GM18502 (cell line): ENCODE measurements around the gene CDH20.
A peak's percentile ranks its signal among the peaks of the same experiment; 100 is the strongest.

Experiments
- ATAC-seq: cut with Tn5 transposase; IDR thresholded peaks from one replicate; pipeline ENCODE4 v1.9.1; 2021; ENCODE audit warnings: mild to moderate bottlenecking; ENCODE audit not compliant: unreplicated experiment, poor library complexity

CDH20 gene

GRCh38 chr18:61497422-61497821, 164.2 kb downstream of the CDH20 start:
- ATAC-seq: no peak

GRCh38 chr18:61502472-61502871, 169.2 kb downstream of the CDH20 start:
- peak; percentile 77 for ATAC-seq

GRCh38 chr18:61503688-61504087, 170.5 kb downstream of the CDH20 start:
- no peak for ATAC-seq

GRCh38 chr18:61528961-61529360, 195.7 kb downstream of the CDH20 start:
- no peak for ATAC-seq

GRCh38 chr18:61530681-61531080, 197.5 kb downstream of the CDH20 start:
- no peak for ATAC-seq

GRCh38 chr18:61531182-61531581, 198.0 kb downstream of the CDH20 start:
- ATAC-seq: no peak

GRCh38 chr18:61531891-61532290, 198.7 kb downstream of the CDH20 start:
- ATAC-seq: no peak

- no peak for ATAC-seq
Observed at GRCh38 chr18:61535401-61535800, 202.2 kb downstream of the CDH20 start.

GRCh38 chr18:61541673-61542072, 208.4 kb downstream of the CDH20 start:
- no peak for ATAC-seq

- no peak for ATAC-seq
Observed at GRCh38 chr18:61542596-61542995, 209.4 kb downstream of the CDH20 start.

GRCh38 chr18:61543518-61543917, 210.3 kb downstream of the CDH20 start:
- ATAC-seq: no peak

GRCh38 chr18:61544178-61544577, 210.9 kb downstream of the CDH20 start:
- no peak for ATAC-seq

GRCh38 chr18:61545281-61546245, 212.3 kb downstream of the CDH20 start:
- no peak for ATAC-seq

- no peak for ATAC-seq
Observed at GRCh38 chr18:61546590-61546989, 213.4 kb downstream of the CDH20 start.

GRCh38 chr18:61549416-61549815, 216.2 kb downstream of the CDH20 start:
- no peak for ATAC-seq

- ATAC-seq: no peak
Observed at GRCh38 chr18:61549889-61550288, 216.7 kb downstream of the CDH20 start.

- peak; percentile 82 for ATAC-seq
Observed at GRCh38 chr18:61551586-61551985, 218.4 kb downstream of the CDH20 start.

GRCh38 chr18:61553045-61553659, 219.9 kb downstream of the CDH20 start:
- ATAC-seq: no peak

GRCh38 chr18:61554117-61554776, 221.0 kb downstream of the CDH20 start:
- ATAC-seq: no peak

- no peak for ATAC-seq
Observed at GRCh38 chr18:61554946-61555361, 221.7 kb downstream of the CDH20 start.

GRCh38 chr18:61556316-61556715, 223.1 kb downstream of the CDH20 start:
- no peak for ATAC-seq
